NOMO-1 treated with DMSO at 0.1 percent for 48 hours (cell line): ENCODE data around the gene RPS6KL1.
A peak's percentile ranks its signal among the peaks of the same experiment; 100 is the strongest.

Source experiments
- DNase-seq: peaks from one replicate; lab custom pipeline; 2025; ENCODE audit not compliant: unreplicated experiment; lab: John Stamatoyannopoulos, UW

The RPS6KL1 gene

DNA sequence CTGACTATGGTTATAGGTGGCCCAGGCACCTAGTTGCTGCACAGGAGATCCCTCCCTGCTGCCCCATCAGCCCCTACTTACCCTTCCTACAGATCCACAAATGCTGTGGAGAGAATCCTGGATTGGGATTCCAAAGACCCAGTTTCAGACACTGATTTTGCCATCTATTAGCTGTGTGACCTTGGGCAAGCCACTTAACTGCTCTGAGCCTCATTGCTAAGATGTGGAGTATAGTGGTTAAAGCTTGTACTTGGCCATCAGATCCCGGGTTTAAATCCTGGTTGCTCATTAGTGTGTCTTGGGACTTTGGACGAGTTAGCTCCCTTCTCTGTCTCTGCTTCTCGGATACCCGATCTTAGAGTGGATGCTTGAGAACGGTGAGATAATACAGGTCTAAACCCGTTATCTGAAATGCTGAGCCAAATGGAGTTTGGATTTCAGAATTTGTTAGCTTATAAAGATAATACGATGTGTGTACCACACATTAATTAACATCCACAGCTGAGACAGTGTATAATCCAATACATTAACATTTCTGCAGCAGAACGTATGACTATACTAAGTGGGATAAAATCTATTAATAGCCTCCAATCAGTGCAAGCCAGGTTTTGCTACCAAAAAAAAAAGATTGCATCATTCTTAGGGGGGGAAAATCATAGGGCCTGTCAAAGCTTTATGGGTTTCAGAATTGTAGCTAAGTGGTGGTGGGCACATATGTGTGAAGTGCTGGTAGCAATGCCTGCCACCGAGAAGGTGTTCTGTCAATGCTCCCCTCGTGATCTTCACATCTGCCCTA, 63.1 kb downstream of the RPS6KL1 start:
- DNase-seq, result no peak

DNA sequence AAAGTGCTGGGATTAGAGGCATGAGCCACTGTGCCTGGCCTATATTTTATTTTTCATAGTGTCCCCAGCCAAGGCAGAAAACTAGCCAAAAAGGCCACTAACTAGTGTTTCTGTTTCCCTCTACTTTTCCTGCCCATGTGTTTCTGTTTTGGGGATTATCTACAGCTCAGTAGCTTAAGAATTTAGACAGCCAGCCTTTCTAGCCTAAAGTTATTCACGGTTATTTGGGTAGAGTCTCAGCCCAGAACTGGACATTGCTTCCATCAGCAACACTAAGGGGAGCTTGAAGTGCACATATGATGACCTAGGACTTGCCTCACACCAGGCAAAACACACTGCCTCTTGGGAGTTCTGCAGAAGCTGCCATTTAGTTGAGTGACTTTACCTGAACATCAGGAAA, 65.0 kb downstream of the RPS6KL1 start:
- no peak for DNase-seq

DNA sequence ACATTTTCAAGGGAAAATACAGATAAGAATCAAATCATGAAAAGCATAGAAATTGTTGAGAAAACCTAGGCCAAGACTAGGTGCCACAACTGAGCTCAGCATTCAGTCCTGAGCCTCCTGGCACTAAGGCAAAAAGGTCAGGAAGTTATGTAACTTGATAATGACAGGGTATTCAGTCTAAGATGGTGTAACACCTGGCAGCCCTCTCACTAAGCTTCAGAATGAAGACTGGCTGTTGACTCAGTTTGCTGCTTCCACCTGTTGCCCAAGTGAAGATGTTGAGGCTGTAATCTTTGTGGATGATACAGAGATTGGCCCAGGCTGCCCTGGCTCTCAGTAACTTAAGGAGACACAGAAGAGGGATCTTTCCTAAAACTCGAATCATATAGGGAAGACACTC, 66.7 kb downstream of the RPS6KL1 start:
- DNase-seq, result peak; percentile 51

DNA sequence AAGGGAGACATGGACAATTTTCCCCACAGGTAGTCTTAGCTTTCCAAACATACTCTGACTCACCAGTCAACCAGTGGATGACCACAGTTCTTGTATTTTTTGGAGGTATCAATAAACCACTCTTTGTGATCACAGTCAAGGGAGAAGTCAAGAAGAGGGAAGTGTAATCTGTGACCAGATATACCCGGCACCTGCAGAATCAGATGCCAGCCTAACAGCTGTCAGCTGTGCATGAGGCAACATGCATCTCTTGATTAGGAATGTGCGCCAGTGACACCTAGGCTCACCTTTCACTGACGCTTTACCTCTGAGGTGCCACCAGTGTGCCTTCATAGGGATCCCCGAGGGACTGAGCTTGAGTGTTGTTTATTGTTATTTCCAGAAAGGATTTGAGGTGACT, 67.1 kb downstream of the RPS6KL1 start:
- peak; percentile 27 for DNase-seq

DNA sequence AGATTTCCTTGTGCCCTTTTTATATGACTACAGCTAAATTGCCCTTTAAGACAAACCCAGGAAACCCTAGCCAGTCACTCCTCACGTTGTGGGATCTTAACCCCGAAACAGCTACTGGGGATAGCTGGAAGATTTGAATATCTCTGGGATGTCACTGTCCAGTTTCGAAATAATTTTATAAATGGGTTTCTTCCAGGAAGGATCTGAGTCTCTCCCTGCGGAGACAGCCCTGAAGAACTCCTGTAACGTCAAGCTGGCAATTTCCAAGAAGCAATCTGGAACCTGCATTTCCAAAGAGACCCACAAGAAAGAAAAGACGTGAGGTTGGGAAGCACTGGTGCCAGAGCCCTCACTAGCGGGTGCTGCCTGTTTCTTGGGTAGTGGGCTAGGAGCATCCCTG, 68.0 kb downstream of the RPS6KL1 start:
- no peak for DNase-seq
